K562 (cell line): Measurements from ENCODE around the gene EPB41L2.

Source experiments
- FOXA1 ChIP-seq: fragments of 450-650 bp; IDR thresholded peaks from 2 replicates; pipeline ENCODE4 v1.6.1; 2016; ENCODE audit warnings: mild to moderate bottlenecking, borderline replicate concordance
- GABPA ChIP-seq: fragments of 200-800 bp; sonication (Bioruptor generic); conservative IDR thresholded peaks from 2 replicates; pipeline ENCODE4 v1.6.1; 2016; ENCODE audit warnings: low read depth, missing genetic modification characterization, missing compliant biosample characterization
- JUN ChIP-seq, 2 experiments: sonication (generic) in 1 of 2; formaldehyde crosslinking in 1 of 2; IDR thresholded peaks; 2 replicates each; pipeline versions ENCODE4 v1.6.1 to v1.8.0; 2012 to 2022; ENCODE audit warnings: borderline replicate concordance in 2 of 2, mild to moderate bottlenecking in 2 of 2, improper control_type of control experiment in 1 of 2, low read depth in 1 of 2, low read length in 1 of 2, missing genetic modification reagents in 1 of 2
- KDM5B ChIP-seq: fragments of 200-600 bp; sonication (generic); IDR thresholded peaks from 2 replicates; pipeline ENCODE4 v1.6.1; 2012; ENCODE audit warnings: low read depth, mild to moderate bottlenecking, moderate library complexity, low read length, control low read depth, inconsistent platforms; ENCODE audit not compliant: insufficient replicate concordance
- ZNF174 ChIP-seq: fragments of 250-450 bp; sonication (Bioruptor Pico); IDR thresholded peaks from 2 replicates; pipeline ENCODE4 v1.4.0; 2020; ENCODE audit warnings: mild to moderate bottlenecking
- TF ChIP-seq, protein P1 (sequence below): fragments of 250-450 bp; sonication (Bioruptor Pico); IDR thresholded peaks from 2 replicates; pipeline ENCODE4 v1.5.0; 2021; ENCODE audit warnings: mild to moderate bottlenecking, borderline replicate concordance
- TF ChIP-seq, protein P2 (sequence below), 3 experiments: IDR thresholded peaks in 2 of 3; conservative IDR thresholded peaks in 1 of 3; 2 replicates each; pipeline ENCODE4 v1.5.1; 2011 to 2012; ENCODE audit warnings: low read length in 3 of 3, mild to moderate bottlenecking in 3 of 3, control low read depth in 2 of 3, improper control_type of control experiment in 1 of 3, inconsistent platforms in 1 of 3, low read depth in 1 of 3, mixed read lengths in 1 of 3, moderate library complexity in 1 of 3; ENCODE audit not compliant: insufficient read depth in 2 of 3

GRCh38 chr6:130858054-130858453 lies 205.0 kb downstream of the EPB41L2 start:
- TF ChIP-seq FOXA1, result no peak
- TF ChIP-seq ZNF174 (CRISPR knock-in tag), result no peak
- TF ChIP-seq JUN (IDR thresholded peaks at IDR 0.05; ENCODE audit: borderline replicate concordance, low read depth, low read length), result no peak
- TF ChIP-seq JUN (CRISPR knock-in tag; IDR thresholded peaks at IDR 0.05; ENCODE audit: borderline replicate concordance), result no peak
- no peak for TF ChIP-seq KDM5B
- TF ChIP-seq, protein P1, sequence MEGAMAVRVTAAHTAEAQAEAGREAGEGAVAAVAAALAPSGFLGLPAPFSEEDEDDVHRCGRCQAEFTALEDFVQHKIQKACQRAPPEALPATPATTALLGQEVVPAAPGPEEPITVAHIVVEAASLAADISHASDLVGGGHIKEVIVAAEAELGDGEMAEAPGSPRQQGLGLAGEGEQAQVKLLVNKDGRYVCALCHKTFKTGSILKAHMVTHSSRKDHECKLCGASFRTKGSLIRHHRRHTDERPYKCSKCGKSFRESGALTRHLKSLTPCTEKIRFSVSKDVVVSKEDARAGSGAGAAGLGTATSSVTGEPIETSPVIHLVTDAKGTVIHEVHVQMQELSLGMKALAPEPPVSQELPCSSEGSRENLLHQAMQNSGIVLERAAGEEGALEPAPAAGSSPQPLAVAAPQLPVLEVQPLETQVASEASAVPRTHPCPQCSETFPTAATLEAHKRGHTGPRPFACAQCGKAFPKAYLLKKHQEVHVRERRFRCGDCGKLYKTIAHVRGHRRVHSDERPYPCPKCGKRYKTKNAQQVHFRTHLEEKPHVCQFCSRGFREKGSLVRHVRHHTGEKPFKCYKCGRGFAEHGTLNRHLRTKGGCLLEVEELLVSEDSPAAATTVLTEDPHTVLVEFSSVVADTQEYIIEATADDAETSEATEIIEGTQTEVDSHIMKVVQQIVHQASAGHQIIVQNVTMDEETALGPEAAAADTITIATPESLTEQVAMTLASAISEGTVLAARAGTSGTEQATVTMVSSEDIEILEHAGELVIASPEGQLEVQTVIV (CRISPR knock-in tag), result no peak
- TF ChIP-seq, protein P2, sequence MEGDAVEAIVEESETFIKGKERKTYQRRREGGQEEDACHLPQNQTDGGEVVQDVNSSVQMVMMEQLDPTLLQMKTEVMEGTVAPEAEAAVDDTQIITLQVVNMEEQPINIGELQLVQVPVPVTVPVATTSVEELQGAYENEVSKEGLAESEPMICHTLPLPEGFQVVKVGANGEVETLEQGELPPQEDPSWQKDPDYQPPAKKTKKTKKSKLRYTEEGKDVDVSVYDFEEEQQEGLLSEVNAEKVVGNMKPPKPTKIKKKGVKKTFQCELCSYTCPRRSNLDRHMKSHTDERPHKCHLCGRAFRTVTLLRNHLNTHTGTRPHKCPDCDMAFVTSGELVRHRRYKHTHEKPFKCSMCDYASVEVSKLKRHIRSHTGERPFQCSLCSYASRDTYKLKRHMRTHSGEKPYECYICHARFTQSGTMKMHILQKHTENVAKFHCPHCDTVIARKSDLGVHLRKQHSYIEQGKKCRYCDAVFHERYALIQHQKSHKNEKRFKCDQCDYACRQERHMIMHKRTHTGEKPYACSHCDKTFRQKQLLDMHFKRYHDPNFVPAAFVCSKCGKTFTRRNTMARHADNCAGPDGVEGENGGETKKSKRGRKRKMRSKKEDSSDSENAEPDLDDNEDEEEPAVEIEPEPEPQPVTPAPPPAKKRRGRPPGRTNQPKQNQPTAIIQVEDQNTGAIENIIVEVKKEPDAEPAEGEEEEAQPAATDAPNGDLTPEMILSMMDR (IDR thresholded peaks at IDR 0.05 in 2 of 3, conservative IDR thresholded peaks at IDR 0.05 in 1 of 3; ENCODE audit: insufficient read depth in 2 of 3, low read depth in 1 of 3, low read length in 3 of 3), result no peak
- no peak for TF ChIP-seq GABPA
